Measurements from ENCODE around the gene PAQR7.

PAQR7 gene

DNA sequence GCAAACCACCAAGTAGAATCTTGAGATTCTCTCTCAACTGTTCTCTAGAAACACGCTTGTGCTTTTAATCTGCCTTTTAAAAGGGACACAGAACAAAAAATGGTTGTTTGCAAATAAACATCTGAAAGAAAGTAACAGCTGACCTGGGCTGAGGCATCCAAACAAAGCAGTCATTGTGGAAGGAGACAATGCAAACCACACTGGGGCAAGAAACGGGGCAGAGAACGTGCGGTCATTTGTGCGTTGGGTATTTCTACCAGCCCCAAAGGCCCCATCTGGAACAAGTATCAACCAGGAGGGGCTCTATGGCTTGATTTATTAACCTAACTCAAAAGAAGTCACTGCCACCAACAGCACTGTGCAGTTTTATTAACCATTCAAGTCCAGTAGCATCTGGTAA, 24.7 kb upstream of the PAQR7 start:
- no peak for DNase-seq

DNA sequence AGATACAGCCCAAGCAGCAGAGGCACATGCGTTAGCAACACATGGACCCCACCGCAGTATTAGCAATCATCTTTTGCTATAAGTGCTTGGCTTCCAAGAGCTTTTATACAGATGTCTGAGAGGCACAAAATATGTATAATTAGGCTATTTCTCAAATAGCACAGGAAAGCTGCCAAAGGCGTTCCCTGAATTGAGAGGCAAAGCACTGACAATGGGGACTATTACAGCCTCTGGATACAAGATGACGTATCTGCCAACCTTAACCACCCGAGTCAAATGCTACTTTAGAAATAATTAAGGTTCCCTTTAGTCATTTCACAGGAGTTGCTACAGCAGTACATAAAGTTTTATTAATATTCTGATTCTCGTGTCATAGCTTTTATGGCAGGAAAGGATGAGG, 24.3 kb upstream of the PAQR7 start:
- no peak for DNase-seq

DNA sequence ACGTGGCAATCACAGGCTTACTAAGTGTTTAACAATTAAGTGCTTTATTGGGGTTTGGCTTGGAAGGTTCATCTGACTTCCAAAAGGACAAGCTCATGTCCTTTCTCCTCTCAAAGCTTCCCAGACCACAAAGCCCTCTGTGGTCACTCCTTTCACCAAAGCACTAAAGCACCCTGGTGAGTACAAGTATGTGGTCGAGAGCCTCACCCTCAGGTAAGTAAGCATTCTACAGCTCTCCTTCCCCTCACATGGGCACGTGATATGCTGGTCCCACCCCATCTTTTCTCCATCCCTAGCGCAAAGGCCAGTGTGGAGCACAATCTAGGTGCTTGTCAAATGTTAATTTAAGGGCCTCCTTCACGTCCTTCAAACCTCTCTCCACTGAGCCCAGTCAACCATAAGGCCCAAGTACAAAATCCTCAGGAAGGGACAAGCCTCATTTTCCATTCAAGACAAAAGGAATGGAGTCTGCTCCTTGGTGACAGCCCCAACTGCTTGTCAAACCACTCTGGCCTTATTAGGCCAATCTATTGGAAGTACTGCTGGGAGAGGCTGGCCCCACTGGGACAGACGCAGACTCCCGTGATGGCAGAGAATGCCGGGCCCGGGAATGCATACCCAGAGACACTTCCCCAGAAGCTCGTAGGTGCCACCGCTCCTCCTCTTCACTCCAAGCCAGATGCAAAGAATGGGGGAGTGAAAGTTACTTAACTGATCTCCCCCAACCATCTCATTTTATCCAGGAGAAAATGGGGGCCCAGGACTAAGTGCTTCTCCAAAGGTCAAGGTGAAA, 22.9 kb upstream of the PAQR7 start:
- DNase-seq, result no peak

DNA sequence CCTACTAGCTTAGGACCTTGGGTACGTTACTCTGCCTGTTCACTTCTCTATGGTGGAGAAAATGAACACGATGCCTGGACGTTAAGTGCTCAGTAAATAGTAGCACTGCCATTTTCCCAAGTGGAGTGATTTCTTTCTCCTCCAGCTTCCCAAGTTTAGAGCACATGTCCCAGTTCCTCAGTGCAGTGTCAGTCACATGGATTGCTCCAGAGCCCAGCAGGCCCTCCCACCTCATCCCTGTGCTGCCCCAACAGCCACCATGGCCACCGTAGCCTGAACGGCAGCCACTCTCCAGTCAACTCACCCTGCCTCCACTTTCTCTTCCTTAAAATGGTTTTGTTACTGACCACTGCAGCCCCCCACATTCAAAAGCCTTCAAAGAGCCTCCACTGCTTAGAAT, 22.2 kb upstream of the PAQR7 start:
- DNase-seq, result no peak

DNA sequence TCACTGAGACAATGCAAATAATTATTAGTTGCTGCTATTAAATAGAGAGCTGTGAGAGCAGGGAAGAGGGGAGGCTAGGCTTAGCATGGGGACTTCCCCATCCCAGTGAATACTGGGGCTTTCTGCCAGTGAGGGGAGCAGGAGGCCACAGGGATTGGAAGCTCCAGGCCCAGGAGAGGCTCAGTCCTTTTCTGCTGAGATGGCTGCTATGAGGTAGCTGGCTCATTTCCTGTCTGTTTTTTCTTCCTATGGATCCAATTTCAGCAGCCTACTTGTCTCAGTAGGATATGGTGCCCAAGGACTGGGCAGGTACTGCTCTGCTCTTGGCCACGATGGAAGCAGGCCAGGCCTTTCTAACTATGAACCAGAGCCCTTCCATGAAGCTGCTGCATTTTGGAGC, 20.8 kb upstream of the PAQR7 start:
- DNase-seq, result no peak

DNA sequence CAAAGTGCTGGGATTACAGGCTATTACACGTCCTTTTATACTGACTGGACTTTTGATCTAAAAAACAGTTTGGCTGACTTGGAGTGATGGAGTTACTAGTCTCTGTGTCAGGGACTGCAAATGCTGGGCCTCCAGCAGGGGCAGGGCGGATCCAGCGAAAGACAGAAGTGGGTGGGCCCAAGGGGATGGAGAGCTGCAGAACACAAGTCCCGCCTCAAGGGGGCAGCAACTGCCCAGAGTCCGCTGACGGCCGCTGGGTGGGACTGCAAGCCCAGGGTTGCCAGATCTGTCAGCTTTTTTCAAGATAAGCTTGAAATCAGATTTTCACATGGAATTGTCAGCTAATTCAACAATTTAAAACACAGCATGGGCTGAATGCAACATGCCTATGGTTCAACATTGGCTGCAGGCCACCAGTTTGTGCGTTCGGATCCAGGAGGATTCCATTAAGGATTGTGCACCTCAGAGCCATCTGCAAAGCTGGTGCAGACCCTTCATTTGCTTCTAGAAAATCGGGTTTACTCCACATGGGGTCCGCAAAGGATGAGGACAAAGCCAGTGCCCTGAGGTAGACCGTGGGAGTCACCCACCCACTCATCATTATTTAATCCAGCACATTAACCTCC, 20.0 kb upstream of the PAQR7 start:
- DNase-seq, result peak; percentile 55

DNA sequence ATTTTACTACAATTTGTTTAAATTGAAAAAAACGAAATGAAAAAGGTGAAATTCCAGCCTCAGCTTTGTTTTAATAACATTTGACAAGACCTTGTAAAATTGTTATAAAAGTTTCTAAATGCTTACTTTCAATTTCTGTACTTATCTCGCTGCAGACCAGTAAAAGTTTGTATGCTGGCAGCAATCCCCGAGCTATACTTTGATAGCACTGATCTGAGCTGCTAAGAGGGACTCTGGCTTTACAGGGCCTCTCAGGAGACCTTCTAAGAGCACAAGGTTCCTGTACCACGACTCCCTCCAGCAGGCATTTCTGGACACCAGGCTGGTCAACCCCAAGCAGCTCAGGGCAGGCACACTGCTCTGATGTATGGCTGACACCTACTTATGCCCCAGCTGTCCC, 17.6 kb upstream of the PAQR7 start:
- DNase-seq, result no peak

DNA sequence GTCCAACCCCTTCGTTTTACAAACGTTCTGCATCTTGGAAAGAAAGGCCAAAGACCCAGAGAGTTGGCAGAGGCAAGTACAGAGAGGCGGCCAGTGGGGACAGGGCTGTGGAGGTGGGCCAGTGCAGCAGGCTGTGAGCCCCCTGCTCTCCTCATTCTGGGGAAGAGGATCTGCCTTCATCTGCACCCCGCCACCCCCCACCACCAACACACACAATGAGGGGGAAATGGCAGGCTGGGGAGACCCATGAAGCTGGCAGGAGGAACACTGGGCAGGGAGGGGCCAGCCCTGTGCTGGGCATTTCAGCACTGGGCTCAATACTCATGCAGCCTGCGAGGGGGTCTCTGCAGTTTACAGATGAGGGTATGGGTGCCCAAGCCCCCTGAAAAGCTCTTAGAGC, 16.1 kb upstream of the PAQR7 start:
- no peak for DNase-seq

DNA sequence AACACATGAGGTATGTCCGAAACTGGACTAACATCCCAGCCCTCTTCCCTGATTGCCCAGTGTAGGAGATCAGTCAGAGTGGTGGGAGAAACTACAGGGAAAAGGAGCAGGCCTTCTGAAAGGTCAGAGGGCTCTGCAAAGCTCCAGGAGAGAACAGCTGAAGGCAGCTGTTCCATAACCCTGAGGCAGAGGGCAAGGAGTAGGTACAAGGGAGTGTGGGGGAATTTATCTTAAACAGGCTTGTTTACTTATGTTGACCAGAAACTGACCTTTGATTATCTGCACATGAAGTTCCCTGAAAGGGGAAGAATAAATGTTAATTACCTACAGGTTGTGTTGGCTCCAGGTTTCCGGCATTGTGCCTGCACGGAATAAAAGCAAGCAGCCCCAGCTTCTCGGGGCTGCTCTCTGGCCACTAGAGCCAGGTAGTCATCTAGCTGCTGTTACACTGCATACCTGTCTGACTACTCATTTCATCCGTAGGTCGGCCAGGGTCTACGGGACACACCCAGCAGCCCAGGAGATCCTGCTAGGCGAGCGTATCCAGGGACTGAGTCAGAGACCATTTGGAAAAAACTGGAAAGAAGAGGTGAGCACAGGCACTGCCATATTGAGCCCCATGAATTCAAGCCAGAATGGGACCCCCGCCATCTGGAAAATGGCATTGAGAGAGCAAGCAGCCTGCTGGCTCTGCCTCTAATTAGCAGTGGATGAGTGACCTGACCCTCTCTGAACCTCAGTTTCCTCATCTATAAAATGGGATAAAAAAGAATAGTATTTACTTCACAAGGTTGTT, 14.9 kb upstream of the PAQR7 start:
- no peak for DNase-seq

DNA sequence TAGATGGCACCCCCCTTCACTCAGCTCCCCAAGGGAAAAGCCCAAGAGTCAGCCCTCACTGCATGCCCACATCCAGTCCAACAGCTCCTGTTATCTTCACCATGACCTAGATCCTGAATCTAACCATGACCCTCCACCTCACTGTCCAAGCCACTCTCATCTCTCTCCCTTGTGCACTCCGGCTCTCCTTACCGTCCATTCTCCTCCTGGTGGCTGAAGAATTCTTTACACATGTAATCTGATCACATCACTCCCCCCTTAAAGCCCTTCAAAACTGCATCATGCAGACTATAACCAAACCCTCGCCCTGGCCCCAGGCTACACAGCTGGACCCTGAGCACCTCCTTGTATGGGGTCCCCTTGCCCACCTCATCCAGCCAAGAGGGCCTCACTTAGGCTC, 14.0 kb upstream of the PAQR7 start:
- no peak for DNase-seq

DNA sequence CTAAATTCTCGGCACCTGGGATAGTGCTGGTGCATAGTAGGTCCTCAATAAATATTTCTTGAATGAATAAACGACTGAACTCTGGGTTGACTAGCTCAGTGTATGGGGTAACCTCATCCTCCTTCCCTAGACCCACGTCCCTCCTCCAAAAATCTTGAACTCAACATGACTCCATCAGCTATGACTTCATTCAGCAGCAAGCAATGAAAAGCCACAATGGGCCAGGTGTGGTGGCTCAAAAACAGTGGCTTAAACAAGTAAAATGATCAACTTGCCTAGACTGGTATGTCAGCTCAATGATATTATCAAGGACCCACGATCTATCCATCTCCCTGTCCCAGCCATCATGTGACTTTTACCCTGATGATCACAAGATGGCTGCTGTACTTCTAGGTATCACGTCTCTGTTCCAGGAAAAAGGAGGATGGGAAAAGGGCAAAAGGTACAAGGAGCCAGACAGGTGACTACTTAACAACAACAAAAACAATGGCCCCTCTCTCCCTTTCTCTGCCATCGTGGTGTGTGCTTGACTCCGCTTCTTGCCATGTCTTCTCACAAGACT, 13.0 kb upstream of the PAQR7 start:
- DNase-seq, result no peak

DNA sequence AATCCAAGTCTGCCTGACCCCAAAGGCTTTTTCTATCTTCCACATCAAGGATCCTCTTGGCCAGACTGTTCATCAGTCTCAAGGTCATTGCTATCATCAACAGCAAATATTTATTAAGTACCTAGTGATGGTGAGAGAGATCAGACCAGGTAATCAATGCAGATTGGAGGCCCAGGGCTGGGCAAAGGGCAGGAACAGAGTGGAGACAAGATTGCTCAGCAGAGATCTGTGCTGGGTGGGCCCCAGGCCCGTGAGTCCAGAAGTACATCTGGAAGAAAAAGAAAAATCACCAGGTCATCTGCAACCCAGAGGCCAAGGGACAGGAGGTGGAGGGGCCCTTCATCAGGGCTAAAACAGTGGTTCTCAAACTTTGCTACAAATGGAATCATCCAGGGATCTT, 10.1 kb upstream of the PAQR7 start:
- no peak for DNase-seq

DNA sequence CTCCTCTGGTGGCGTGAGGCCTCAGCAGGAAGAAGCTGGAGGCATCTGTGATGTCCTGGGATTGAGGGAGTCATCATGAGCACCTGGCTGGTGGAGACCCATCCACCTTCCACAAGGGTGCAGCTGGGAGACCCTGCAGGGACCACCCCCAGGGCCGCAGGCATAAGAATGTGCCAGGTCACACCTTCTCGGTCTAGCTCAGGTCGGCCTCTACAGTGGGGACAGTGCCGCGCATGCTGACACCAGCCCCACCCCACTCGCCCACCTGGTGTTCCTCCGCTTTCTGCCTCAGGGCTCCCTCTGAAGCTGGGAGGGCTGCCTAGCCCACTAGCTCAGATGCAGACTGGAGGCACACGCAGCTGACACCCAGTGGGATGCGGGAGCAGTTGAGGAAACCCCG, 5.8 kb upstream of the PAQR7 start:
- DNase-seq, result no peak

DNA sequence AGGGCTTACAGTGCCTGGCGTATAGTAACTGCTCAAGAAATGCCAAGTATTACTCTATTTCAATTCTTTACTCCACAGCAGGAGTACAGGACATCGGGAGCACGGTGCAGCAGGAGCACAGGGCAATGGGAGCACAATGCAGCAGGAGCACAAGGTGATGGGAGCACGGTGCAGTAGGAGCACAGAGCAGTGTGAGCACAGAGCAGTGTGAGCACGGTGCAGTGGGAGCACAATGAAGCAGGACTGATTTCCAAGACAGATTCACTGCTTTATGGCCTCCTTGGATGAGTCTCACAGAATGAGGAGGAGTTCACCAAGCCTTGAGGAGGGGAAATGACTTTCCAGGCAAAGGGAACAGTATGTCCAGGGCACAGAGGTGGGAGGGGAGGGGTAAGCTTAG, 5.0 kb upstream of the PAQR7 start:
- DNase-seq, result no peak

DNA sequence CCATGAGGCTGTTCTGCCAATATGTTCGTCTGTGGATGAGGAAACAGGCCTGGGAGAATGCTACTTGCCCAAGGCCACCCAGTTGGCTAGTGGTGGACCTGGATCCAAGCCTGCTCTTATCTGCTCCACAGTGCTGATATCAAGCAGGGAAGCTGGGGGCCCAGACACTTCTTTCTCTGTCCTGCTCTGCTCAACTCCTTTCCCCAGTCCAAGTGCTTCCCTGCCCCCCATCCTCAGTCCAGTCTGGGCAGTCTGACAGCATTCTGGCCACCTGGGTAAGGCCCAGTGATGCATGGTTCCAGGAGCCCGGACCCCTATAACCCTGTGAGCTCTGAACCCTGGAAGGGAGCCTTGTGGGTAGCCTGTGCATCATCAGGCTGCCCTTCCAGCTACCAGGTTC, 4.2 kb upstream of the PAQR7 start:
- DNase-seq, result no peak

DNA sequence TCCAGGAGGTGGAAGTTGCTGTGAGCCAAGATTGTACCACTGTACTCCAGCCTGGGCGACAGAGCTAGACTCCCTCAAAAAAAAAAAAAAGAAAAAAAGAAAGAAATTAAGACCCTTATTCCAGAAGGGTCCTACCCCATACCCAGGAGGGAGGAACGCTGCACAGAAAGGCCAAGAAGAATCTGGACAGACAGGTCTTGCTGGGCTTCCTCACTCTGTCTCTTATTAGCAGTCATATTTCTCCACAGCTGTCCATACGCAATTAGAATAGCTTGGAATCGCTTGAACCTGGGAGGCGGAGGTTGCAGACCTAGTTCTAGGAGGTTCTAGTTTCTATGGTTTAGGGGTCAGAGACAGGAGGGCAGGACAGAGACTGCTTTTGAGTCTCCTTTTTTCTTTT, 3.2 kb upstream of the PAQR7 start:
- no peak for DNase-seq

DNA sequence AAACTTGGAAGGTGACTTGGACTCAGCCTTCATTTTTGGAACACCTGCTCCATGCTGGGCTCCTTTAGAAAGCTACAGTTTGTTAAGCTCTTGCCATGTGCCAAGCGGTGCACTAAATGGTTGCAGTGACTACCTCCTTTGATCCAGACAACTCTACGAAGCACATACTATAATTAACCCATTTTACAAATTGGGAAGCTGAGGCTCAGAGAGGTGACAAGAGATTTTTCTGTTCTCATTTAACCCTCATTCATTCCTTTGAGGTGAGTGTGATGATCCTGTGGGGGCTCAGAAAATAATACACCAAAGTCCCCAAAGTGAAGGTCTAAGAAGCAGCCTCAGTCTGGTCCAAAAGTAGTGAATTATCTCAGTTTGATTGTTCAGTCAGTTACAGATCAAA, 1.6 kb upstream of the PAQR7 start:
- no peak for DNase-seq

DNA sequence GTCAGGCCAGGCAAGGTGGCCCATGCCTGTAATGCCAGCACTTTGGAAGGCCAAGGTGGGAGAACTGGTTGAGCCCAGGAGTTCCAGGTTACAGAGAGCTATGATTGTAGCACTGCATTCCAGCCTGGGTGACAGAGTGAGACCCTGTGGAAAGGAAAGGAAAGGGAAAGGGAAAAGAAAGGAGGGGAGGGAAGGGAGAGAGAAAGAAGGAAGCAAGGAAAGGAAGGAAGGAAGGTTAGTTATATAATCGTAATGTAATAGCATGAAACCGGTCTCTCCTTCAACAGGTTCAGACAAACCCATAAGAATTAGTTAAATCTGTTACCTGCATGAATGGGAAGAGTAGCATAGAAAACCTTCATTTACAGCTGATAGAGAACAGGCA, 1.2 kb upstream of the PAQR7 start:
- no peak for DNase-seq

DNA sequence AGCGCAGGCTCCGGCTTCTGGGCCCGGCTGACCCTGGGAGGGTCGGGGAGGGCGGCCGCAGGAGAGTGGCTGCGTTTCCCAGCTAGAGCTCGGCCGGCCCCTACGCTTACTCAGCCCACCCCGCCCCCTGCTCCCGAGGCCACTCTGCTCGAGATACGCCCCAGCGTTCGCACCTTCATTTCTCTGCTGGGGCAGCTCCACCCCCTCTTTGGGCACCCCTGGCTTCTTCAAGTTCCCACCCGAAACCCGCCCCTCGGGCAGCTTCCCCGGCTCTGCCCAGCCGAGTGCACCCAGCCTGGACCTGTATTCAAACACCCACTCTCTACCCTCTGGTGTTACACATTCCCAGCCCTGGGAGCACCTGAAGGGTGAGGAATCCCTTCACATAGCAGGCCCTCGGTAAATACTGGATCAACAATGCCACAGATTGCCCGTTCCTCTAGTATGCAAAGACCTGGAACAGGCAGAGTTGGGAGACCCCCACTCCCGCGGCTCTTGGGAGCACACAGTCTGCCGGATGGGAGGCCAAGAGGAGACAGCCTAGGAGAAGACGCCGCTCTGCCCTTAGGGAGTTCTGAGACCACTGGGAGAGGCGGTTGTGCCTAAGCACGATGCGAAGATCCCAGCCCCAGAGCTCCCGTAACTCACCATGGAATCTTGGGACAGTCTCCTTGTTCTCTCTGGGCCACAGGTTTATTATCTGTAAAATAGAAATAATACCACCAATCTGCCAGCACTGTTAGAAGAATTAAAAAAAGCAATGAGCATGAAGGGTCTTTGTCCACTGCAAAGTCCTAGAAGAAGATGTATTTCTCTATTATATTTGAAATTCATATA, 566 bp upstream of the PAQR7 start:
- DNase-seq, result no peak

DNA sequence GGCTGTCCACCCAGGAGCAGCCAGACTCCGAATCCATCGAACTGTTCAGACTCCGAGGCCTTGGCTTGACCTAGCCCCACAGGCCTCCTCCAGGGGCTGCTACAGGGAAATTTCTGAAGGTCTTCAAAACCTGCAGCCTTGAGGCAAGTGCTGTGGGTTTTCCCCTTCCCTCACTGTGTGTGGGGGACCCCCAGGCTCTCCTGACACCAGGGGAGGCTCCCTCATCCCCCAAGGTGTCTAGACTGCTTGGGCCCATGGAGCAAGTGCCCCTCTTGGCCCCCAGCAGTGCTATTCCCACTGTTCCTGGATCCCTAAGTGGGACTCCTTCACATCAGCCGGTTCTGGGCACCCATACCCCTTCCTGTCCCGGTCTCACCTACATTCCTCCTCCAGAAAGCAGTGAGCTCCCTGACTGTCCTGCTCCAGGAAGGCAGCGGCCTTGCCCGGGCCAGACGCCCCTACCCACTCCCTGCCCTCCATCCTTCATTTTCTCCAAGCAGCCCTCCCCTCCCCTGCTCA, 814 bp downstream of the PAQR7 start:
- no peak for DNase-seq

DNA sequence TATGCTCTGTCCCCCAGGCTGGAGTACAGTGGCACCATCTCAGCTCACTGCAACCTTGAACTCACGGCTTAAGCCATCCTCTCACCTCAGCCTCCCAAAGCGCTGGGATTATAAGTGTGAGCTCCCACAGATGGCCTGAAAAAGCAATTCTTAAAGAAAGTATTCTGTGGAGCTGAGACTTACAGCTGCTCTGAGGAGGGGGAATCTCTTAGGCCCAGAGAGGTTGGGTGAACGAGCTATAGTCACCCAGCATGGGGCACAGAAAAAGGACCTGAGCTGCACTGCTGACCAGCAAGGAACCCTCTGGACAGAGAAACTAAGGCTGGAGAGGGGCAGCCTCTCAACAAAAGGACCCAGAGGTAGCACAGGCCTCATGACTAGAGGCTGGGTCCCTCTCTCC, 1.3 kb downstream of the PAQR7 start:
- no peak for DNase-seq

DNA sequence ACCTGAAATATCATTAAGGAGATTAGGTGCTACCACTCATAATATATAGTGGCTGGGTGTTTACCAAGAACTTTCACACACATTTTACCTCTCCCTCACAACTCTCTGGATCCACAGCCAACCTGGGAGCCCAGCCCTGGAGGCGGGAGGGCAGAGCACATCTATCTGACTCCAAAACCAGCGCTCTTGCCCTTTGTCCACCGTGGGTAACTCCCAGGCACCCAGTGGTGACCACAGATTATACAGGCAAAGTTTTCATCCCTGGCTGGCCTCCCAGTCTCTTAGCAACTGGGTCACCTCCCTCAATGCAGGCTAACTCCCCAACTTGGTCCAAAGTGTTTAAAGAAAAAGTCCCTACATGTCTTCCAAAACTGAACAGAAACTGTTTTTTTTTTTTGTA, 2.4 kb downstream of the PAQR7 start:
- DNase-seq, result no peak

DNA sequence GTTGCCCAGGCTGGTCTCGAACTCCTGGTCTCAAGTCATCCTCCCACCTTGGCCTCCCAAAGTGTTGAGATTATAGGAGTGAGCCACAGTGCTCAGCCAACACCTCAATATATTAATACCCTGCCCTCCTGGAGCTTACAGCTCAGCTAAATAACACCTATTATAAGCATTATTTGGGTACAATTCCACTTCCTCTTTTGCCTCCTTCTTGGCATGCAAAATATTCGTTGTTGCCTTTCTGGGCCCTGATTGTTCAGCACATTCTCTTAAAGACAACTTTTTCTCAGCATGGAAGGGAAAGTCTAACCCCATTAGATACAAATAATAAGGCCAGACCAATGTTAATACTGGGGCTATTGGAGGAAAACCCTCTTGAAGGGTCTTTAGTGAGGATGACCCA, 2.8 kb downstream of the PAQR7 start:
- DNase-seq, result no peak
